ENCODE data around the gene TMEM190. TPM values are rescaled to one million over a fixed set of nuclear protein-coding genes. Genes with fewer than 3 reads are reported as not detected.

The TMEM190 gene
- total RNA-seq, 1 donor from 2014 or later, result not detected

DNA sequence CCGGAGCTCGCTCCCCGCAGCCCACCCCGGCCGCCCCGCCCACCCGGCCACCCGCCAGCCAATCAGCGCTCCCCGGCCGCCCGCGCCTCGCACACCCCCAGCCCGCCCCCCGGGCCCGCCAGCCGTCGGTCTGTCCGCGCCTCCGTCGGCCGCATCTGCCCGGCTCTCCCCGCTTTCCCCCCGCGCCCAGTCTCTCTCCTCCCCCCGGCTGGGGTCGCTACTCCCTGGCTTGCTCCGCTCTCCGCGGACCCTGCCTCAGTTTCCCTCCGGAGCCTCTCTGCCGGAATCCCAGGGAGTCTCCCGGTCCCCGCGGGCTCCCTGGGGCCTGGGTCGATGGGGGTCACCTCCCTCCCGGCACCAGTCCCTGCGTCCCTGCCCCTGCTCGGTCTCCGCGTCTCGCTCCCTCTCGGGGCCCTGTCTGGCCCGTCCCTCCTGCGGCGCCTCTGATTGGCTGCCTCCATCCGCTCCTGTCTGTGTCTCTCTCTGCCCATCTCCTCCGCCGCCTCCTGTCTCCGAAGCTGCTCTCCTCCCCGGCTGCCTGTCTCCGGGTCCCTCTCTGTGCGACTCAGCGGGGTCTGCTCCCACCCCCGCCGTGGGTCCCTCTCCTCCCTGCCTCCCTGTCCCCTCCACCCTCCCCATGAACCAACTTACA is 6.8 kb upstream of the TMEM190 start:
- ATAC-seq (no peak), DNase-seq (ENCODE audit: low spot score) (no peak)

DNA sequence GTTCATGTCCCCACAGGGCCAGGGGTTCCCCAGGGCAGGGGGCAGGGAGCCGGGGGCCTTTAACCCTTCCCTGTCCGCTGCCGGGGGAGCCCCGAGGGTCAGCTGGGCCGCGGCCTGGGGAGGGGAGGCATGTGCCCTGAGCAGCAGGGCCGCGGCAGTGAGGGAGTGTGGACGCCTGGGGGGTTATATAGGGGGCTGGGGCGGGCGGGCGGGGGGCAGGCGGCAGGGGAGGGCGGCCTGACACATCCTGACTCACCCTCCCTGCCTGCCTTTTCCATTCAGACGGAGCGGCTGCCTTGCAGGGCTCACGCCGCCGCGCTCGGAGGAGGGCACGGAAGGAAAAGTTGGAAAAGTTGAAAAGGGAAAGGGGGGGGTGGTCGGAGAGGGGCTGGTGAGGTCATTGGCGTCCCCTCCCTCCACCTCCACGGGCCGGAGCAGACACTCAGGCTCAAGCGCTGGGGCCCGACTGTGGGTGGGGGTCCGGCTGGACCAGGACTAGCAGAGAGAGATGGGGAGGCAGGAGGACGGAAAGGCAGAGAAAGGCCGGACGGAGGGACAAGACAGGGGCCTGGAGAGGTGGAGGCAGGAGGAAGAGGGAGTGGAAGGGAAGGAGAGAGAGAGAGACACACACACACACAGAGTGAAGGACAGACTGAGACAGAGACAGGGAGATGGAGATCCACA is 6.2 kb upstream of the TMEM190 start, which contains the start of gene IL11:
TSS of gene IL11 (minus strand) at position 159 of the 684 bp plus-strand sequence. CDS start at position 6, 153 bp downstream.
- ATAC-seq (no peak), DNase-seq (ENCODE audit: low spot score) (no peak)

DNA sequence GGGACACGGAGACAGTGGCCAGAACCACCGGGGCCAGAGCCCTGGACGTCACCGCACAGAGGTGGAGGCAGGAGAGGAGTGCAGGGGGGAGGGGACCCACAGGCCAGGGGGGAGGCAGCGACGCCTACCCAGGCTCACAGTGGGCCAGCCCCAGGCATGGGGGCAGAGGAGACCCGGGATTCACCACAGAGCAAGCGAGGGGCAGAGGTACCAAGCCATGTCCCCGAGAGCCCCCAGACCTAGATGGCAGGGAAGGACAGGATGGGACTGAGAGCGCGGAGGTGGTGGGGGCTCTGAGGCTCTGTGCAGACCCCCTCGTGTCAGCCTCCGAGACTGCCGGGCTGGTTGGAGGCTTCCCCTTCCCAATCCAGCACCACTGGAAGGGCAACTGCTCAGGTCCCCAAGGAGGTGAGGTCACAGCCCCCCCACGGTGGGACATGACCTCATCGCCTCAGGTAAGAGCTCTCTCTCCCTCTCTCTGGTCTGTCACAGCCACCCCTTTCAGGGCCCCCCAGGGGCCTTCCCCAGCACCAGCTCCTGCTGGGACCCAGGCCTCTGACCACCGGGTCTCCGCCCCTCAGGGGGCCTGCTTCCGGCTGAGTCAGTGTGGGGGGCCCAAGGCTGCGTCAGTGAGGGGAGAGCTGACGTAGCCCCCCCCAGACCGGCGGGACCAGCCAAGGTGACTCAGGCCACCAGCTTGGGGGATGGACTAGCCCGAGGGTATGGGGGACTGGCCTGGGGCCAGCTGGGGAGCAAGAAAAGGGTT is 4.1 kb upstream of the TMEM190 start:
- ATAC-seq, result no peak
- DNase-seq (ENCODE audit: low spot score), result no peak

DNA sequence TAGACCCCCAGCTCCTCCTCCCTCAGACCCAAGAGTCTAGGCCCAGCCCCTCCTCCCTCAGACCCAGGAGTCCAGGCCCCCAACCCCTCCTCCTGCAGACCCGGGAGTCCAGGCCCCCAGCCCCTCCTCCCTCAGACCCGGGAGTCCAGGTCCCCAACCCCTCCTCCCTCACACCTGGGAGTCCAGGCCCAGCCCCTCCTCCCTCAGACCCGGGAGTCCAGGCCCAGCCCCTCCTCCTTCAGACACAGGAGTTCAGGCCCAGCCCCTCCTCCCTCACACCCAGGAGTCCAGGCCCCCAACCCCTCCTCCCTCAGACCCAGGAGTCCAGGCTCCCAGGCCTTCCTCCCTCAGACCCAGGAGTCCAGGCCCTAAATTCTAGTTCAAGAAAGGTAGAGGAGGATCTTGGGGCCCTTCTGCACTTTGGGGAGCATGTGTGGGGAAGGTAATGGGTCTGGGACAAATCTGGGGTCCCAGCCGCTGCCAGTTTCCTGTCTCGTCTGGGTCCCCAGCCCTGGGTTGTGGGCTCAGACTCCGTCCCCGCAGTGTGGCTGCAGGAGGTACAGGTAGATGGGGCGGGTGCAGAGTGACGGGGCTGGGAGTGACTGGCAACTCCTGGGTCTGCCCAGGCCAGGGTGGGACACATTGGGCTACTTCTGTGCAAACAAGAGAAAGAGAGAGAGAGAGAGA is 3.2 kb upstream of the TMEM190 start:
- DNase-seq (ENCODE audit: low spot score) (no peak), ATAC-seq (no peak)

DNA sequence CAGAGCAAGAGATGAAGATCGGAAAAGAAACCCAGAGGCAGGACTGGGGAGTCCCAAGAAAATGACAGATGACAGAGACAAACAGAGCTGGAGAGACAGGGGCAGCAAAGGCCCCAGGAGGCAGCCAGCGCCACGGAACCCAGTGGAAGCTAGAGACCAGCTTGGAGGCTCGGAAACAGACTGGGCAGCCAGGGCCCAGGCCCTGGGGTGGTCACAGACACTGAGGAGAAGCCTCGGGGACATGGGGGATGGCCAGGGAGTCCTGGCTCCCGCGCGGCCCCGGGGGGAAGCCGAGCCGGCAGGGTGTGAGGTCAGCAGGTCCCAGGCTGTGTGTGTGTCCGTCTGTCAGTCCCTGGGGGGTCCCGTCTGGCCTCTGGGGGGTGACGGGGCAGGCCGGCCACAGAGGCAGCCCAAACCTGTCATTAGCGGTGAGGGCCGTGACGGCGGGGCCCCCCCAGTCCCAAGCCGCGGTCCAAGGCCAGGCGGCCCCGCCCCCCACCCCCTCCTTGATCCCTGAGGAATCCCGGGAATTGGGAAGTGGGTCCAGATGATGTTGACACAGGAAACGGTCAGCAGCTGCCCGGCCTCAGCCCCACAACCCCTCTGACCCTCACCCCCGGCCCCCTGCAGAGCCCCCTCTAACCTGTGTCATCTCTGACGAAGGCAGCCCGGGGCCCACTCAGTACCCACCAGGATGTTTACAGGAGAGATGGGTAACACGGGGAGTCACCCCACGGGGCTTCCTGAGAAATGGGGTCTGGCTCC is 2.5 kb upstream of the TMEM190 start:
- ATAC-seq (no peak), DNase-seq (ENCODE audit: low spot score) (no peak)

DNA sequence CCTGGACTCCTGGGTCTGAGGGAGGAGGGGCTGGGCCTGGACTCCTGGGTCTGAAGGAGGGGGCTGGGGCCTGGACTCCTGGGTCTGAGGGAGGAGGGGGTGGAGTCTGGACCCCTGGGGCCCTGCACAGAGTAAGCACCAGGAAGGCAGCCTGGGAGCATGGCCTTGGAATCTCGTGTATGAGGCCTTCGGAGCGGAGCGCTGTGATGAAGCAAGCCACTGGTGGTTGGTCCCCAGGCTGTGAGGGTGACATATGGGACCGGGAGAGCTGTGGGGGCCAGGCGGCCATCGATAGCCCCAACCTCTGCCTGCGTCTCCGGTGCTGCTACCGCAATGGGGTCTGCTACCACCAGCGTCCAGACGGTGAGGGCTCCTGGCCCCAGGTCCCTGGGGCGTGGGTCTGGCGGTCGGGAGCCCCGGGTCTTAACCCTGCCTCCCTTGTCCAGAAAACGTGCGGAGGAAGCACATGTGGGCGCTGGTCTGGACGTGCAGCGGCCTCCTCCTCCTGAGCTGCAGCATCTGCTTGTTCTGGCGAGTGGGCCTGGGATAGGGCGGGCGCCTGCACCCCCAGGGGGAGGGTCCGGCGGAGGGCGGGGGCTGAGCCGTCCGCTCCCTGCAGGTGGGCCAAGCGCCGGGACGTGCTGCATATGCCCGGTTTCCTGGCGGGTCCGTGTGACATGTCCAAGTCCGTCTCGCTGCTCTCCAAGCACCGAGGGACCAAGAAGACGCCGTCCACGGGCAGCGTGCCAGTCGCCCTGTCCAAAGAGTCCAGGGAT is 918 bp downstream of the TMEM190 start:
- no peak for DNase-seq (ENCODE audit: low spot score)
- peak; percentile 18 for ATAC-seq

DNA sequence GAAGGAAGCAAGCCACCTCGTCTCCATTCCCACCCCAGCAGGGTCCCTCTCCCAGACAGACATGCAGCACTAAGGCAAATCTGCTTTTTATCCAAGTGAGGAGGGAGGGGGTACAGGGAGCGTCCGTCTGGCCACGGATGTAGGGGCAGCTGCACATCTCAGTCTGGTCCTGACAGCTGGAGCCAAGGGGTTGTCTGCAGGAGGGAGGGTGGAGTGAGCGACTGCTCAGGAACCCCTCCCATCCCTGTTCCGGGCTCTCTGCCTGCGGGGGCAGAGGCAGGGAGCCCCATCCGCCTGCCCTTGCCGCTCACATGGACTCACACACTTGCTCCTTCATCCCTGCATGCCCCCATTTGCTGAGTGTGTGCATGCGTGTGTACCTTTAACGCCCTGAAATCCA is 2.5 kb downstream of the TMEM190 start:
- no peak for DNase-seq (ENCODE audit: low spot score)

DNA sequence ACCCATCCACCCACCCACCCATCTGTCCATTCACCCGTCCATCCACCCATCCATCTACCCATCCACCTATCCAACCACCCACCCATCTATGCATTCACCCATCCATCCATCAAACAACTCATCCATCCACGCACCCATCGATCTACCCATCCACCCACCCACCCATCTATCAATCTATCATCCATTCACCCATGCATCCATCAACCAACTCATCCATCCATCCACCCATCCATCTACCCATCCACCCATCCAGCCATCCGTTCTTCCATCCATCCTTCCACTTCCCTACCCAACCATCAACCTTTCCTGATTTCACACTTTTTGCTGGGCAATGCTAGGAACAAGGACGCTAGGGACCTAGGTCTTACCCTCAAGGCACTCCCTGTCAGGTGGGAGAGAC is 5.4 kb downstream of the TMEM190 start:
- DNase-seq (ENCODE audit: low spot score) (no peak), ATAC-seq (no peak)

More for the DNA sequence above, 2.5 kb downstream of the TMEM190 start:
- no peak for ATAC-seq

DNA sequence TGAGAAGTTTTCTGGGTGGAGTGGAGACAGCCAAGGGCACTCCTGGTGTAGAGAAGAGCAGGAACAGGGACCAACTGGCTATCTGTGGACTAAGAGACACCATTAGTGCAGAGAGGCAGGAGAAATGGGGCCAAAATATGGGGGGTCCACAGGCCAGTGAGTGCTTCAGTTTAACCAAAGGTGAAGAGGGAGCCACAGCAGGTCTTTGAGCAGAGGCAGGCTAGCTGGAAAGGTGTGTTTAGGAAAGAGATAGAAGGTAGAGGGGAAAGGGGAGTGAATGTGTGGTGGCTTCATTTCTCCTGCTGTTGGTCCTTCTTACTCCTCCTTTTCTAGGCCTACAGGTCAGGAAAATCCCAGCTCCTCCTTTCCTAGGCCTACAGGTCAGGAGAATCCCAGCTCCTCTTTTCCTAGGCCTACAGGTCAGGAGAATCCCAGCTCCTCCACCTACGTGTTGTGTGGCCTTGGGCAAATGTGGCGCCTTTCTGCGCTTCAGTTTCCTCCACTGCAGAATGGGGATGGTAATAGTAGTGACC is 6.0 kb downstream of the TMEM190 start:
- DNase-seq (ENCODE audit: low spot score) (no peak), ATAC-seq (no peak)

DNA sequence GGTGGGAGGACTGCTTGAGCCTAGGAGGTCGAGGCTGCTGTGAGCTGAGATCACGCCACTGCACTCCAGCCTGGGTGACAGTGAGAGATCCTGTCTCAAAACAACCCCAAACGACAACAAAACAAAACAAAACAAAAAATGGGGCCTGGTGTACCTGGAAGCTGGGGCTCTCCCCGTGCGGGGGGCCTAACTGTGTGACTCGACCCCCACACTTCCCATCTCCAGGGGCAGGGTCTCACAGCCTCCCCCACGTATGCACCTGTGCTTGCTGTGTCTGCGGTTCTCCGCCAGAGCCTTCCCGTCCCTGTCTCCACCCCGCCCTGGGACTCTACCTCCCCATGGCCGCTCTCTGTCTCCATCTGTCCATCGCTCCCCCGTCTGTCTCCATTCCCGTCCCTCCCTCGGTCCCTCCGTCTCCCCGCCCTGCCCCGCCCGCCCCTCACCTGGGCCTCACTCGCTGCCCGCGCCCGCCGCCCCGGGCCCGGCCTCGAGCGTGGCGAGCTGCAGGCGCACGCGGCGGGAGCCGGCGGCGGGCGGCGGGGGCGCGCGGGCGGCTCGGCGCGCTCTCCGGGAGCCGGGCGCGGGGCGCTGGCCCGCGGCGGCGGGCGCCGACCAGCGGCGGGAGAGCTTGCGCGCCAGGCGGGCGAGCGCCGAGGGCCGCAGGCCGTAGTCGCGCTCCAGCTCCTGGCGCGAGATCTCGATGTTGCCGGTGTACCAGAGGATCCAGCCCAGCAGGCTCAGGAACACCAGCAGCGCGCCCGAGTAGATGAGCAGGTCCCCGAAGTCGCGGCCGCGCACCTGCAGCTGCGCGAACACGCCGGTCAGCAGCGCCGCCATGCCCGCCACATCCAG is 6.9 kb downstream of the TMEM190 start:
- peak; percentile 21 for ATAC-seq
- DNase-seq (ENCODE audit: low spot score), result no peak

DNA sequence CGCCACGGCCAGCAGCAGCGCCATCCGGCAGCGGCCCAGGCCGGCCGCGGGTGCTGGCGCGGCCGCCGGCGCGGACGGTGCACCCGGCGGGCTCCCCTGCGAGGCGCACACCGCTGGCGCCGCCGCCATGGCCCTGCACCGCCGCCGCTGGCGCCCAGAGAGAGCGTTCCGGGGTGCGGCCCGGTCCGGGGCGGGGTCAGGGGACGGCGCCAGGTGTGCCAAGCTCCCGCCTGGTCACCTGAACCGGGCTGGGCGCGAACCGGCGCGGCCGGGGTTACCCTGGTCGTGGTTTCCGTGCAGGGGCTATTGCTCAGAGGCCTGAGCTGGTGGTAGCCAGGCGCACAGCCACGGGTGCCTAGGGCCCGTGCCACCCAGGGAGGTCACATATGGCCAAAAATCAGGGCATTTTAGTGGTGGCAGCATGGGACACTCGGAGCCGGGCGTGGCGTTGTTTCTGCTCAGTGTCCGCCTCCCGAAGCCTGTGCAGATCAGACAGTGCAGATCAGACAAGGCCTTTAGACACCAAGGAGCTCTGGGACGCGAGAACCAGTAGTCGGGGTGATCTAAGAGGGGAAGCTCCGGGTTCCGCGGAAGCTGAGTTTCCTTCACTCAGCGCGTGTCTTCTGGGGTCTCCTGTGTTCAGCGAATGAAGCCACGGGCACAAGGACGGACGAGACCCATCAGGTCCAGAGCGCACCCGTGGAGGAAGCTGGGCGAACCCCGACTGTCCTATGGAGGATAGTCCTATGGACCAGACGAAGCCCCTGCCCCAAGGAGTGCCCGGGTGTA is 7.7 kb downstream of the TMEM190 start, which contains the start of gene TMEM238:
TSS of gene TMEM238 (minus strand) at position 162 of the 789 bp plus-strand sequence. CDS start at position 129, 33 bp downstream.
- DNase-seq (ENCODE audit: low spot score) (peak; percentile 83), ATAC-seq (peak; percentile 66)

DNA sequence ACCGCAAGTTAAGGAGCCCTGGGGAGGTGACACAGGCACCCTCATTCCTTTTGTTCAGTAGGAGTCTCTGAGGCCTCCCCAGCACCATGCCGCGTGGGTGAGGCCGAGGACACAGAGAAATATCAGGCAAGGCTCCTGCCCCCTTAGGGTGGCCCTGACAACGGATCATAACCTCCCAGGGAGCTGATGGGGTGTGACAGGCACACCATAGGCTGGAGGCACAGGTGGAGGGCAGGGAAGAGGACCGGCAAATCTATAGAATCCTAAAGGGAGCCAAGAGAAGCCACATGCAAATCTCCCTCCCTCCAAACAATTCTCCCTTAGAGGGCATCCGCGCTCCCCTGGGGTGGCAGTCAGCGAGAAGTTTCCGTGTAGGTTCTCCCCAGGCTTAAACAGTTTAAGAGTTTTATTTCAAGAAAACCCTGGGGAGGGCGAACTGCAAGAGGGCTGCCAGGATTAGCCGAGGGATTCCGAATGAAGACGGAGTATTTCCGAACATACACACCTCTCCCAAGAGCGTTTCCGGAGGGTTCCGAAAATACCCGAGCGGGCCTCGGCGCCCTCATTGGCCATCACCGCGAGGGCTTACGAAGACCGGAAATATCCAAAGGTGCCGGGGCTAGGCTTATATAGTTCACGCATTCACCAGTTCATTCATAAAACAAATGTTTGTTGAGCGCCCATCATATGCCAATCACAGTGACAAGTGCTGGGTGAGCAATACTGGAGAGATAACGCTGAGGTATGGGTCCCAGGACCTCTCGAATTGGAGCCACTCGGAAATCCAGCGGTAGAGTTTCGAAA is 8.5 kb downstream of the TMEM190 start:
- DNase-seq (ENCODE audit: low spot score) (peak; percentile 97), ATAC-seq (peak; percentile 78)

DNA sequence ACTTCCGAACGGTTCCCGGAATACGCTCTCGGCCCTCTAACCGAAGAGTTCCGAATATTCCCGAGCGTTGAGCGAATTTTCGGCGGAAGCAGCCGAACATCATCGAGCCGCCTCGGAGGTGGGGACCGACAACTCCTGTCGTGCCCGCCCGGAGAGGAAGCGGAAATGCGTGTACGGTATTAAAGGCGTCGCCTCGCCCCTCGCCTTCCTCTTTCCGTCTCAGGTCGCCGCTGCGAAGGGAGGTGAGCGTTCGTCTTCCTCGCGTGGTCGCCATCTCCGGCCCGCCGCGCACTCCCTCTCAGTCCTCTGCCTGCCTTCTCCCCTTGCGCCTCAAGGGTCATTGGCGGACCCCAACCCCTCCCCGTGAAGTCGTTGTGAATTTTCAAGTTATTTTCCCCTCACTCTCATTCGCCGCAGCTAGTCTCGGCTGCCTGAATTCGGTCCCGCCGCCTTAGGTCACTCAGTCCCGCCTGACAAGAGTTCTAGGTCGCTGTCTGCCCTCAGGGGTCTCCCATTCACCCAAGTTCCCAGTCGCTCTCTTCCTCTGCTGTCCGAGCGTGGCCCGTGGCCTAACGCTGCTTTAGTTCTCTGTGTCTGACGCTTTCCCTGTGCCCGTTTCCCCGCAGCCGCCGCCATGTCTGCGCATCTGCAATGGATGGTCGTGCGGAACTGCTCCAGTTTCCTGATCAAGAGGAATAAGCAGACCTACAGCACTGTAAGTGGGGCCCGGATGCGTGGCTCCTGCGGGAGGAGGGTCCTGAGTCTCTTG is 9.3 kb downstream of the TMEM190 start, which contains the start of gene RPL28:
TSS of gene RPL28 (plus strand) at position 209 of the 769 bp plus-strand sequence. CDS start at position 635, 426 bp downstream.
- DNase-seq (ENCODE audit: low spot score) (peak; percentile 99), ATAC-seq (peak; percentile 80)

DNA sequence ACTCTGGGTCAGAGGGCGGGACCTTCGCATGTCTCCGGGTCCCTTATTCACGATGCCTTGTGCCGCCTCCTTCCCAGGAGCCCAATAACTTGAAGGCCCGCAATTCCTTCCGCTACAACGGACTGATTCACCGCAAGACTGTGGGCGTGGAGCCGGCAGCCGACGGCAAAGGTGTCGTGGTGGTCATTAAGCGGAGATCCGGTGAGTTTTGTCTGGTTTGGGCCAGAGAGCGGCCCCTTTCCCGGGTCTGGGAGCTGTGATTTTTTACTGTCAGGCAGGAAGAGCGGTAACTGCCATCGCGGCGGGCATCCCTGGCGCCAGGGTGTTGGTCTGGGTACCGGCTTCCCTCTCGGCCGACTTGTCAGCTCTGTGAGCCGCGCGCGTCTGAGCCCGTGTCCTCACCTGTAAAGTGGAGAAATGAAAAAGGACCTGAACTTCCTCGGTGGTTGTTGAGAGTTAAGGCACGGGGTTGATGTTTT is 9.9 kb downstream of the TMEM190 start:
- no peak for ATAC-seq
- no peak for DNase-seq (ENCODE audit: low spot score)

DNA sequence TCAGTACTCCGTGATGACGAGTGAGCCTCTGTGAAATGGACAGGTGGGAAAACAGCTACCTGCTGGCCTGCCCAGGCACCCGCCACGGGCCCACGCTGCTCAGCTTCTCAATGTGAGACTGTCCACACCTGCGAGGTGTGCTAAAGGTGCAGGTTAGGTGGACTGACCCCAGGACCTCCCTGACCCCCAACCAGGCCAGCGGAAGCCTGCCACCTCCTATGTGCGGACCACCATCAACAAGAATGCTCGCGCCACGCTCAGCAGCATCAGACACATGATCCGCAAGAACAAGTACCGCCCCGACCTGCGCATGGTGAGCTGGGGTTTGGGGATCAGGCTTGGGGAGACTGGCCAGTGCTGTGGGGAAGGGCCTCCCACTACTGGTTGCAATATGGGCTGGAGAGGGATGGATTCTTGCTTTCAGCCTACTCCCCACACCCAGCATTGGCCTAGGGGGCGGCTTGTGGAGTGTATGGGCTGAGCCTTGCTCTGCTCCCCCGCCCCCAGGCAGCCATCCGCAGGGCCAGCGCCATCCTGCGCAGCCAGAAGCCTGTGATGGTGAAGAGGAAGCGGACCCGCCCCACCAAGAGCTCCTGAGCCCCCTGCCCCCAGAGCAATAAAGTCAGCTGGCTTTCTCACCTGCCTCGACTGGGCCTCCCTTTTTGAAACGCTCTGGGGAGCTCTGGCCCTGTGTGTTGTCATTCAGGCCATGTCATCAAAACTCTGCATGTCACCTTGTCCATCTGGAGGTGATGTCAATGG is 11.3 kb downstream of the TMEM190 start:
- ATAC-seq (no peak), DNase-seq (ENCODE audit: low spot score) (no peak)
